ENCODE measurements around the gene CARD10. TPM values are rescaled to one million over a fixed set of nuclear protein-coding genes. Genes with fewer than 3 reads are reported as not detected.

Gene CARD10
- total and polyA plus RNA-seq, 2 of the 13 experiments (the other 11 are each of a cell fraction or from before 2014, with no cell fraction given) = 35.2 to 55.8 TPM

GRCh38 chr22:37454857-37455686 is 64.1 kb downstream of the CARD10 start (continued):
- TF ChIP-seq, protein P1, sequence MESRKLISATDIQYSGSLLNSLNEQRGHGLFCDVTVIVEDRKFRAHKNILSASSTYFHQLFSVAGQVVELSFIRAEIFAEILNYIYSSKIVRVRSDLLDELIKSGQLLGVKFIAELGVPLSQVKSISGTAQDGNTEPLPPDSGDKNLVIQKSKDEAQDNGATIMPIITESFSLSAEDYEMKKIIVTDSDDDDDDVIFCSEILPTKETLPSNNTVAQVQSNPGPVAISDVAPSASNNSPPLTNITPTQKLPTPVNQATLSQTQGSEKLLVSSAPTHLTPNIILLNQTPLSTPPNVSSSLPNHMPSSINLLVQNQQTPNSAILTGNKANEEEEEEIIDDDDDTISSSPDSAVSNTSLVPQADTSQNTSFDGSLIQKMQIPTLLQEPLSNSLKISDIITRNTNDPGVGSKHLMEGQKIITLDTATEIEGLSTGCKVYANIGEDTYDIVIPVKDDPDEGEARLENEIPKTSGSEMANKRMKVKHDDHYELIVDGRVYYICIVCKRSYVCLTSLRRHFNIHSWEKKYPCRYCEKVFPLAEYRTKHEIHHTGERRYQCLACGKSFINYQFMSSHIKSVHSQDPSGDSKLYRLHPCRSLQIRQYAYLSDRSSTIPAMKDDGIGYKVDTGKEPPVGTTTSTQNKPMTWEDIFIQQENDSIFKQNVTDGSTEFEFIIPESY (CRISPR knock-in tag; IDR thresholded peaks at IDR 0.05) = peak; percentile 25; the same call in 1 of the 2 replicates
- no peak for TF ChIP-seq ZNF558 (CRISPR knock-in tag; IDR thresholded peaks at IDR 0.05; ENCODE audit: borderline replicate concordance)
- no peak for TF ChIP-seq KAT2B (IDR thresholded peaks at IDR 0.05; ENCODE audit: borderline replicate concordance, low read depth, low read length)
- no peak for TF ChIP-seq ZNF577 (CRISPR knock-in tag; IDR thresholded peaks at IDR 0.05; ENCODE audit: borderline replicate concordance, low read depth)
- TF ChIP-seq, protein P2, sequence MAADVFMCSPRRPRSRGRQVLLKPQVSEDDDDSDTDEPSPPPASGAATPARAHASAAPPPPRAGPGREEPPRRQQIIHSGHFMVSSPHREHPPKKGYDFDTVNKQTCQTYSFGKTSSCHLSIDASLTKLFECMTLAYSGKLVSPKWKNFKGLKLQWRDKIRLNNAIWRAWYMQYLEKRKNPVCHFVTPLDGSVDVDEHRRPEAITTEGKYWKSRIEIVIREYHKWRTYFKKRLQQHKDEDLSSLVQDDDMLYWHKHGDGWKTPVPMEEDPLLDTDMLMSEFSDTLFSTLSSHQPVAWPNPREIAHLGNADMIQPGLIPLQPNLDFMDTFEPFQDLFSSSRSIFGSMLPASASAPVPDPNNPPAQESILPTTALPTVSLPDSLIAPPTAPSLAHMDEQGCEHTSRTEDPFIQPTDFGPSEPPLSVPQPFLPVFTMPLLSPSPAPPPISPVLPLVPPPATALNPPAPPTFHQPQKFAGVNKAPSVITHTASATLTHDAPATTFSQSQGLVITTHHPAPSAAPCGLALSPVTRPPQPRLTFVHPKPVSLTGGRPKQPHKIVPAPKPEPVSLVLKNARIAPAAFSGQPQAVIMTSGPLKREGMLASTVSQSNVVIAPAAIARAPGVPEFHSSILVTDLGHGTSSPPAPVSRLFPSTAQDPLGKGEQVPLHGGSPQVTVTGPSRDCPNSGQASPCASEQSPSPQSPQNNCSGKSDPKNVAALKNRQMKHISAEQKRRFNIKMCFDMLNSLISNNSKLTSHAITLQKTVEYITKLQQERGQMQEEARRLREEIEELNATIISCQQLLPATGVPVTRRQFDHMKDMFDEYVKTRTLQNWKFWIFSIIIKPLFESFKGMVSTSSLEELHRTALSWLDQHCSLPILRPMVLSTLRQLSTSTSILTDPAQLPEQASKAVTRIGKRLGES (CRISPR knock-in tag; IDR thresholded peaks at IDR 0.05; ENCODE audit: borderline replicate concordance) = no peak
- TF ChIP-seq ZNF354B (CRISPR knock-in tag; IDR thresholded peaks at IDR 0.05) = no peak
- no peak for TF ChIP-seq MZF1 (CRISPR knock-in tag; IDR thresholded peaks at IDR 0.05; ENCODE audit: borderline replicate concordance)
- TF ChIP-seq PRDM15 (CRISPR knock-in tag; IDR thresholded peaks at IDR 0.05) = no peak
- TF ChIP-seq, protein P3, sequence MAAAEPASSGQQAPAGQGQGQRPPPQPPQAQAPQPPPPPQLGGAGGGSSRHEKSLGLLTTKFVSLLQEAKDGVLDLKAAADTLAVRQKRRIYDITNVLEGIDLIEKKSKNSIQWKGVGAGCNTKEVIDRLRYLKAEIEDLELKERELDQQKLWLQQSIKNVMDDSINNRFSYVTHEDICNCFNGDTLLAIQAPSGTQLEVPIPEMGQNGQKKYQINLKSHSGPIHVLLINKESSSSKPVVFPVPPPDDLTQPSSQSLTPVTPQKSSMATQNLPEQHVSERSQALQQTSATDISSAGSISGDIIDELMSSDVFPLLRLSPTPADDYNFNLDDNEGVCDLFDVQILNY (CRISPR knock-in tag; conservative IDR thresholded peaks at IDR 0.05) = no peak
- no peak for TF ChIP-seq PHF8 (CRISPR knock-in tag; IDR thresholded peaks at IDR 0.05)
- TF ChIP-seq SETDB1 (CRISPR knock-in tag; IDR thresholded peaks at IDR 0.05; ENCODE audit: borderline replicate concordance) = no peak
- no peak for TF ChIP-seq MAF1 (CRISPR knock-in tag; IDR thresholded peaks at IDR 0.05; ENCODE audit: borderline replicate concordance)
- TF ChIP-seq, protein P4, sequence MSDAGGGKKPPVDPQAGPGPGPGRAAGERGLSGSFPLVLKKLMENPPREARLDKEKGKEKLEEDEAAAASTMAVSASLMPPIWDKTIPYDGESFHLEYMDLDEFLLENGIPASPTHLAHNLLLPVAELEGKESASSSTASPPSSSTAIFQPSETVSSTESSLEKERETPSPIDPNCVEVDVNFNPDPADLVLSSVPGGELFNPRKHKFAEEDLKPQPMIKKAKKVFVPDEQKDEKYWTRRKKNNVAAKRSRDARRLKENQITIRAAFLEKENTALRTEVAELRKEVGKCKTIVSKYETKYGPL (CRISPR knock-in tag; IDR thresholded peaks at IDR 0.05) = no peak

Data from HepG2 (cell line).